Rectal smooth muscle tissue (tissue), 1 donor: ENCODE measurements around the gene PSPH.
A peak's percentile ranks its signal among the peaks of the same experiment; 100 is the strongest.
"Not testable (repeated sequence)": the region's sequence is repeated elsewhere in the genome, so short reads cannot be mapped to it uniquely, and the experiment has no call there.

Experiments
- H3K27ac ChIP-seq: one replicate; pipeline ENCODE4 v1.7.0; 2013; ENCODE audit warnings: low read depth, low read length, inconsistent platforms
- H3K27me3 ChIP-seq: one replicate; pipeline ENCODE4 v1.7.0; 2013; ENCODE audit warnings: low read length; ENCODE audit not compliant: control insufficient read depth, insufficient read depth
- H3K36me3 ChIP-seq: one replicate; pipeline ENCODE4 v1.7.0; 2013; ENCODE audit warnings: low read length; ENCODE audit not compliant: control insufficient read depth, insufficient read depth
- H3K4me1 ChIP-seq: one replicate; pipeline ENCODE4 v1.7.0; 2013; ENCODE audit warnings: low read length; ENCODE audit not compliant: control insufficient read depth, insufficient read depth
- H3K4me3 ChIP-seq: one replicate; pipeline ENCODE4 v1.7.0; 2013; ENCODE audit warnings: low read length
- H3K9ac ChIP-seq: one replicate; pipeline ENCODE4 v1.7.0; 2013; ENCODE audit warnings: low read length

The PSPH gene

DNA sequence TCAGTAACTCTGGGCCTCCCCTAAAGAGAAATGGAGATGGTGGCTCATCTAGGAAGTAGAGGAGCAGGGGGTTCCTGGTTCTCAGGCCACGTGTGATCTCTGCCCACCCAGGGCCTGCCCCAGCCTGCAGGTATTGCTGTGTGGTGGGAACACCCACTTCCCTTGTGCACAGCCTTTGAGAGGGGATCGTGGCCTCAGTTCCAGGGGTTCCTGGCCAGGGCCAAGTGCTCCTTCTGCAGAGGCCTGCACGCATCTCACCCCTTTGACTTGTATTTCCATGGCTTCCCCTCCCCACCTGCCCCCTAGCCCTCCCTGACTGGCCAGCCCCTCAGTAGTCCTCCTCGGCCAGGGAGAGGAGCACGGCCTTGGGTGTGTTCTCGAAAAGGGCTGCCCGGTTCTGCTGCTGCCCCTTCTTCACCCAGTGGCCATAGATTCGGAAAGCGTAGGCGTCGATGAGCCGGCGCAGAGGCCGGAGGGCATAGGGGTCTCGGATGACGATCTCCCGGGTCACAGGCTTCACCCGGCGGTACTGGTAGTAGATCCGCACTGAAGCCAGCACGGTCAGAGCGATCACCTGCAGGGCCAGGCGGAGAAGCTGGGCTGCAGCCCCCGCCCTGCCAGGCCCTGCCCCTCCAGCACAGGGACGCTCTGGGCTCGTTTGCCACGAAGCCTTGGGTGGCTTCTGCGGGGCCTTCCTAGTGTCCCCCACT is 29.6 kb upstream of the PSPH start:
- H3K36me3 ChIP-seq, H3K9ac ChIP-seq, H3K27me3 ChIP-seq, H3K4me3 ChIP-seq: not testable (repeated sequence)
- peaks cover 26% of the 10 kb centered on the region for H3K4me1 ChIP-seq
- H3K27ac ChIP-seq, result peak overlapping the region; percentile 79

DNA sequence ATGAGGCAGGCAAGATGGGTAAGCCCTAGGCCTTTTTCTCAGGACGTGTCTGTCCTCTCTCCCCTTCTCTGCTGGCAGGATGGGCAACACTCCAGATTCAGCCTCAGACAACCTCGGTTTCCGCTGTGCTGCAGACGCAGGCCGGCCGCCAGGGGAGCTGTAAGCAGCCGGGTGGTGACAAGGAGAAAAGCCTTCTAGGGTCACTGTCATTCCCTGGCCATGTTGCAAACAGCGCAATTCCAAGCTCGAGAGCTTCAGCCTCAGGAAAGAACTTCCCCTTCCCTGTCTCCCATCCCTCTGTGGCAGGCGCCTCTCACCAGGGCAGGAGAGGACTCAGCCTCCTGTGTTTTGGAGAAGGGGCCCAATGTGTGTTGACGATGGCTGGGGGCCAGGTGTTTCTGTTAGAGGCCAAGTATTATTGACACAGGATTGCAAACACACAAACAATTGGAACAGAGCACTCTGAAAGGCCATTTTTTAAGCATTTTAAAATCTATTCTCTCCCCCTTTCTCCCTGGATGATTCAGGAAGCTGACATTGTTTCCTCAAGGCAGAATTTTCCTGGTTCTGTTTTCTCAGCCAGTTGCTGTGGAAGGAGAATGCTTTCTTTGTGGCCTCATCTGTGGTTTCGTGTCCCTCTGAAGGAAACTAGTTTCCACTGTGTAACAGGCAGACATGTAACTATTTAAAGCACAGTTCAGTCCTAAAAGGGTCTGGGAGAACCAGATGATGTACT is 28.4 kb upstream of the PSPH start:
- peaks cover 2% of the 10 kb centered on the region for H3K36me3 ChIP-seq
- H3K9ac ChIP-seq, result no peak overlapping the region
- H3K4me3 ChIP-seq, result peak overlapping the region; percentile 1
- no peaks in the 10 kb centered on the region for H3K27me3 ChIP-seq
- H3K4me1 ChIP-seq, result peaks cover 26% of the 10 kb centered on the region
- peak overlapping the region; percentile 79 for H3K27ac ChIP-seq

DNA sequence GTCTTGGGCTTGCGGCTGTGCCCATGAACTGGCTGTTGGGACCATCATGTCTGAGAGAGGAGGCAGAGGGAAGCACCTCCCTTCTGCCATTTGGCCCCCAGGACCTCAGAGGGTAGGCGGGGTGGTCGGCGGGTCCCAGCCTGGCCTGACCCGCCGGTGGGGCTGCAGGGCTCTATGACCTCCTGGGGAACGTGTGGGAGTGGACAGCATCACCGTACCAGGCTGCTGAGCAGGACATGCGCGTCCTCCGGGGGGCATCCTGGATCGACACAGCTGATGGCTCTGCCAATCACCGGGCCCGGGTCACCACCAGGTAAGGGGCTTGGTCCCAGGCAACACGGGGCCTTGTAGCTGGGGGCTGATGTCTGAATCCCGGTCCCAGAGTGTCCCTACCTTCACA is 27.0 kb upstream of the PSPH start:
- H3K9ac ChIP-seq, result no peak overlapping the region
- peaks cover 2% of the 10 kb centered on the region for H3K36me3 ChIP-seq
- peak overlapping the region; percentile 79 for H3K27ac ChIP-seq

DNA sequence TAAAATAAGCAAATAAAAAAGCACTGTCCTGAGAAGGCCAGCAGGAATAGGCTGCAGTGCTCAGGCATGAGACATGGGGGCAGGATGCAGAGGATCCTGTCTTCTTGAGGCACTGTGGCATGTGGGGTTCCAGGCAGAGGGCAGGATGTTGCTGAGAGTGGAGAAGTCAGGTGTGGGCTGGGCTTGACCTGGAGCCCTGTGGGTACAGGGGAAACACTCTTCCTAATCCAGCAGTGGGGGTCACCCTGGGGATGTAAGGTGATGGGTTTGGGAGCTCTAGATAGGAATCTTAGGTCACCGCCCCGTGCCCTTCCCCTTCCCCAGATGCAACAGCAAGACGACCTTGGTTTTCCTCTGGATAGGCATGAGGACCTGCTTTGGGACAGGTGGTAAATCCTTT is 26.4 kb upstream of the PSPH start:
- H3K27me3 ChIP-seq, result no peaks in the 10 kb centered on the region
- no peak overlapping the region for H3K27ac ChIP-seq
- peaks cover 6% of the 10 kb centered on the region for H3K36me3 ChIP-seq
- H3K4me3 ChIP-seq, result no peak overlapping the region
- H3K9ac ChIP-seq, result no peak overlapping the region
- peaks cover 16% of the 10 kb centered on the region for H3K4me1 ChIP-seq

More for the DNA sequence above, 27.0 kb upstream of the PSPH start:
- H3K4me3 ChIP-seq, result no peak overlapping the region
- no peaks in the 10 kb centered on the region for H3K27me3 ChIP-seq
- peaks cover 19% of the 10 kb centered on the region for H3K4me1 ChIP-seq

DNA sequence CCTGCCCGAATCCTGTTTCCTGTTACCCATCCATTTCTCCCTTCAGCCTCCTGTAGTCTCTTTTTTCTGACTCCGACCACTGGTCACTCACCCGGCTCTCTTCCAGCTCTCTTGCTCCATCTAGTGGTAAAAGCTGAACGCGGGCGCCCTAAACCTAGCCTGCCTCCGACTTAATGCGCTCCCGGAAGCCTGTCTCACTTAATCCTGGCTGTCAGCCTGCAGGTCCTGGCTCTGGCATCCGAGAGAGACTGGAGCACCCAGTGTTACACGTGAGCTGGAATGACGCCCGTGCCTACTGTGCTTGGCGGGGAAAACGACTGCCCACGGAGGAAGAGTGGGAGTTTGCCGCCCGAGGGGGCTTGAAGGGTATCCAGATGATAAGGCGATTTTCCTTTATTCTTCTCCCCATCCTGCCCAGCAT is 23.1 kb upstream of the PSPH start:
- Histone ChIP-seq H3K4me3 (no peak overlapping the region), H3K4me1 (peaks cover 10% of the 10 kb centered on the region), H3K36me3 (peaks cover 6% of the 10 kb centered on the region), H3K27ac (no peak overlapping the region), H3K27me3 (no peaks in the 10 kb centered on the region), H3K9ac (no peak overlapping the region)

DNA sequence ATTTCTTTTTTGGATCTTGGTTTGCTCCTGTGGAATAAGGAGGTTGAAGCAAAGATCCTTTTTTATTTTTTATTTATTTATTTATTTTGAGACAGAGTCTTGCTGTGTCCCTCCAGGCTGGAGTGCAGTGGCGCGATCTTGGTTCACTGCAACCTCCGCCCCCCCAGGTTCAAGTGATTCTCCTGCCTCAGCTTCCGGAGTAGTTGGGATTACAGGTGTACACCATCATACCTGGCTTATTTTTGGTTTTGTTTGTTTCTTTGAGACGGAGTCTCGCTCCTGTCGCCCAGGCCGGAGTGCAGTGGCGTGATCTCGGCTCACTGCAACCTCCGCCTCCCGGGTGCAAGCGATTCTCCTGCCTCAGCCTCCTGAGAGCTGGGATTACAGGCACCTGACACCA is 15.1 kb upstream of the PSPH start:
- H3K4me3 ChIP-seq, H3K9ac ChIP-seq, H3K4me1 ChIP-seq, H3K27me3 ChIP-seq, H3K27ac ChIP-seq: not testable (repeated sequence)
- peaks cover 18% of the 10 kb centered on the region for H3K36me3 ChIP-seq

DNA sequence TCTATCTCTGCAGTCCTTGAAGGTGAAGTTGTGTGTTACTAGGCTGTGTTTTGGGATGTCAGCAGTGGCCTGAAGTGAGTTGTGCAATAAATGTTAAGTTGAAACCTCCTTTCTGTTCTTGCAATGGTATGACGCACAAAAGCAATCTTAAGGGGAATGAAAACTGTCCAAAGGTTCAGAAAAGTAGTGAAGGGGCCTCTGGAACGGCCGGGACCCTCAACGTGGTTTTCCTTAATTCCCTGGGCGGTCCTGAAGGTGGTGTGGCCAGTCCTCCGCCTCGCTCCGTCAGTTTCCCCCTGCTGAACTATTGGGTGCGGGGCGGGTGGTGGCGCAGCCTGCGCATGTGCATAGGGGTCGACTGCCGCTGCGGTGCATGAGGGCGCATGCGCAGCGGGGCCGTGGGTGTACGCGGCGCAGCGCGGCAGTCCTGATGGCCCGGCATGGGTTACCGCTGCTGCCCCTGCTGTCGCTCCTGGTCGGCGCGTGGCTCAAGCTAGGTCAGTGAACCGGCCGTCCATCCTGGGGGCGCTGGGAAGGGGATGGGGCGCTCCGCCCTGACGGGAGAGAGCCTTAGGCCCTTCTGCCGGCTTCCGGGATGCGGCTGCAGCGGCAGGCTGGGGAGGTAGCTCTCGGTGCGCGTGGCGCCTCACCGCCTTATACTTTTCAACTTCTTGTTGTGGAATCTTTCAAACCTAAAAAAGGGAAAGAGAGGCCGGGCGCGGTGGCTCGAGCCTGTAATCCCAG is 12.8 kb upstream of the PSPH start, which contains the start of gene SUMF2:
TSS of gene SUMF2 (plus strand) at position 405 of the 744 bp plus-strand sequence. CDS start at position 431, 26 bp downstream.
- Histone ChIP-seq H3K4me3 (peak within 1 kb of the TSS; percentile 96), H3K27me3 (no peaks in the 10 kb centered on the region), H3K4me1 (no peaks in the 10 kb centered on the region), H3K9ac (peak within 1 kb of the TSS; percentile 73), H3K27ac (peak within 1 kb of the TSS; percentile 87), H3K36me3 (peaks cover 23% of the 10 kb centered on the region)

DNA sequence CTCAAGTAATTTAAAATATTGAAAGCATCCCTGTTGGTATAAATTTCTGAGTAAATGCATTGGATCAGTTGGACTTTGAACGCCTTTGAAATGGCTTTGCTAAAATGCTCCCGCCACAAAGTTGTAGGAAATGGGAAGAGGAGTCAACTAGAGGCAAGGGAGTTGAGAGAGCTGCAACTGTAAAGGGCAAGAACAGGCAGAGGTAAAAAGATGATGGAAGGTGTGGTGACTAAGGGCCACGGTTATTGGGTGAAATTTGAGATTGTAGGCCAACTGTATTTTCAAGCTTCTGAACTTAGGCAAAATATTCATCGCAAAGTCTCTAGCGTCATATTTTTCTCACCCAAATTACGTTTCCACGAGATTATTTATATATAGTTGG is 12.2 kb upstream of the PSPH start:
- Histone ChIP-seq H3K27ac (peak overlapping the region; percentile 87), H3K4me1 (no peaks in the 10 kb centered on the region), H3K27me3 (no peaks in the 10 kb centered on the region), H3K4me3 (peak overlapping the region; percentile 96), H3K9ac (no peak overlapping the region), H3K36me3 (peaks cover 24% of the 10 kb centered on the region)

DNA sequence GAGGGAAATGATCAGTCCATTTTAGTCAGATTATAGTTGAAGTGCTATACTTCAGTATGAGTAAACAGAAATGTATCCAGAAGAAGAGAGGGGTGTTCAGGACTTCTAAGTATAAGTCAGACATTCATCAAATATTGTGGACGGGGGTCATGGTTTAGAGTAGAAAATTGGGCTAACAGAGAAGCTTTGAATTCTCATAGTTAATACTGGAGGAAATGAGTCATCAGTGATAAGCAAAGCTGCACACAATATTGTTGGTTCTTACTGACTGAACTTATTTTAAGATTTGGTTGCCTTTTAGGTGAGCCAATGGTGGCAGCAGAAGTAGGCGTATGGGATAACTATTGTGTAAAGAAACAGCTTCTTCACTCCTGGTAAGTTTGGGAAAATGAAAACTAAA is 11.1 kb upstream of the PSPH start:
- no peaks in the 10 kb centered on the region for H3K27me3 ChIP-seq
- H3K36me3 ChIP-seq, result peaks cover 33% of the 10 kb centered on the region
- H3K9ac ChIP-seq, result no peak overlapping the region
- H3K4me1 ChIP-seq, result no peaks in the 10 kb centered on the region
- H3K4me3 ChIP-seq, result no peak overlapping the region
- no peak overlapping the region for H3K27ac ChIP-seq

DNA sequence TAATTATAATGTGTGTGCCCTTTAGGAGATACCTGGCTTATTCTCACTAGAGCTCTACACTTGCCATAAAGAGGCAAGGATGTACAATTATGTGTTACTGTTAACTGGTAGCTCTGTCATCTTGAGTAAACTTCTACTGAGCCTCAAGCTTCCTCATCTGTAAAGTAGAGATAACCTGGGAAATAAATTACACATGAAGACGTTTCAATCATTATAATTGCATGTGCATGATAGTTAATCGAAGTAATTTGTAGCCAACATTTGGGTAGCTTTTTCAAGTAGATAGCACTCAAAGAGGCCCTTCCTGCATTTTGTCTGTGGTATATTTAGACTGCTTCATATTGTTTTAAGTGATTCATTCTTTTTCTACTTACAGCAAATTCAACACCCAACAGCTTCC is 2.7 kb upstream of the PSPH start:
- H3K9ac ChIP-seq, result no peak overlapping the region
- peaks cover 5% of the 10 kb centered on the region for H3K4me1 ChIP-seq
- no peak overlapping the region for H3K4me3 ChIP-seq
- no peak overlapping the region for H3K27ac ChIP-seq
- no peaks in the 10 kb centered on the region for H3K27me3 ChIP-seq
- H3K36me3 ChIP-seq, result peaks cover 22% of the 10 kb centered on the region

DNA sequence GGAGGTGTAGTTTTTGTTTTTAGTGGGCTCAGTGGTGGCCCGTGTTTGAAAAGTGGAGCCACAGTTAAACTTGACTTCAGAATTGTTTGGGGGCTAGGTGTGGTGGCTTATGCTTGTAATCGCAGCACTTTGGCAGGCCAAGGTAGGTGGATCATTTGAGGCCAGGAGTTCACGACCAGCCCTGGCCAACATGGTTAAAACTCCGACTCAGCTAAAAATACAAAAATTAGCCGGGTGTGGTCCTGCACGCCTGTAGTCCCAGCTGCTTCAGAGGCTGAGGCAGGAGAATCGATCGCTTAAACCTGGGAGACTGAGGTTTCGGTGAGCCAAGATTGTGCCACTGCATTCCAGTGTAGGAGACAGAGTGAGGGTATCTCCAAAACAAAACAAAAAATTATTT is 2.1 kb upstream of the PSPH start:
- Histone ChIP-seq H3K27me3 (no peaks in the 10 kb centered on the region), H3K27ac (no peak overlapping the region), H3K36me3 (peaks cover 17% of the 10 kb centered on the region), H3K4me3 (no peak overlapping the region), H3K4me1 (peaks cover 5% of the 10 kb centered on the region), H3K9ac (no peak overlapping the region)

DNA sequence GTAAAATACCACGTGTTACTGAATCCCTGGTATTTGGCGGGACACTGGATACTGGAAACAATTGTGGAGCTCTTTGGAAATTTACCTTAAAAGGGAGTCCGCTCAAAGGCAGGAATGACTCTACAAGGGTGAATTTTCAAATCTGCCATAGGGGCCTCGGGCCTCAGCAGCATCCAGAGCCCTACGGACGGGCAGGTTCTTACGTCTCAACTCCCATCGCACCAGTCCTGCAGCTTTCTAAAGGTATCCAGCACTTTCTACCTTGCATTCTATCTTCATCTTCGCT is 248 bp downstream of the PSPH start:
- Histone ChIP-seq H3K27ac (peak overlapping the region; percentile 97), H3K9ac (peak overlapping the region; percentile 98), H3K4me1 (peaks cover 8% of the 10 kb centered on the region), H3K4me3 (peak overlapping the region; percentile 96), H3K27me3 (no peaks in the 10 kb centered on the region), H3K36me3 (peaks cover 6% of the 10 kb centered on the region)
